HCT116 (cell line): ENCODE measurements around the gene TBC1D22B. TPM values are rescaled to one million over a fixed set of nuclear protein-coding genes. Genes with fewer than 3 reads are reported as not detected.

Source experiments
- ATAC-seq: fragments of 200-7000 bp; cut with Tn5 transposase; 2 replicates; pipeline ENCODE4 v1.9.1; 2020; ENCODE audit warnings: mild to moderate bottlenecking, moderate library complexity
- BruUV-seq: library from RNA; stranded (reverse); fragments of 400-500 nt; replicated peaks from 2 replicates; lab custom pipeline; 2021; lab: Mats Ljungman, UMichigan
- CTCF ChIA-PET: fragments of 300-600 bp; sonication (Branson Sonifier 250); formaldehyde crosslinking; loops from one replicate; lab custom pipeline; 2021; ENCODE audit warnings: antibody characterized with exemption; lab: Charles Lee
- POLR2A ChIA-PET: fragments of 300-600, 350-600 bp; sonication (Branson Sonifier 250); formaldehyde crosslinking; loops from one replicate; lab custom pipeline; 2021; ENCODE audit warnings: antibody characterized with exemption; lab: Charles Lee
- RAD21 ChIA-PET, 2 experiments: fragments of 300-600 bp; sonication (Branson Sonifier 250); formaldehyde crosslinking; loops; one replicate each; lab custom pipeline; 2023; ENCODE audit warnings: low total read pairs in 2 of 2; ENCODE audit not compliant: uncharacterized antibody in 2 of 2, unreplicated experiment in 2 of 2, low non-redundant PET in 1 of 2; lab: Charles Lee
- DNase-seq: peaks from one replicate; pipeline ENCODE4 v3.0.0-alpha.2; 2010; ENCODE audit warnings: low read depth, low spot score
- H2AFZ ChIP-seq: fragments of 200-600 bp; shearing (Covaris generic), sonication (generic); 2 replicates; pipeline ENCODE4 v1.6.1; 2017; ENCODE audit warnings: low read depth, mixed run types, mixed read lengths, antibody characterized with exemption, low read length; ENCODE audit not compliant: poor library complexity, severe bottlenecking
- H3K27ac ChIP-seq: 2 replicates; pipeline ENCODE4 v1.5.1; 2012; ENCODE audit warnings: low read depth, low read length
- H3K27me3 ChIP-seq: fragments of 200-600 bp; sonication (generic); 2 replicates; pipeline ENCODE4 v1.6.1; 2016; ENCODE audit warnings: mixed run types, low read length, mixed read lengths; ENCODE audit not compliant: insufficient read depth
- H3K36me3 ChIP-seq, 2 experiments: fragments of 200-500 bp in 1 of 2; fragments of 200-600 bp in 1 of 2; sonication (Bioruptor generic) in 1 of 2; sonication (generic) in 1 of 2; 2 replicates each; pipeline versions ENCODE4 v1.5.1 to v1.6.1; 2014 to 2016; ENCODE audit warnings: low read length in 2 of 2, inconsistent platforms in 1 of 2, mixed read lengths in 1 of 2, mixed run types in 1 of 2; ENCODE audit not compliant: insufficient read depth in 2 of 2, control insufficient read depth in 1 of 2
- H3K4me1 ChIP-seq, 2 experiments: fragments of 200-600 bp in 1 of 2; sonication (generic) in 1 of 2; 2 replicates each; pipeline versions ENCODE4 v1.5.1 to v1.6.1; 2012 to 2017; ENCODE audit warnings: low read length in 2 of 2, inconsistent platforms in 1 of 2, mild to moderate bottlenecking in 1 of 2, mixed read lengths in 1 of 2, mixed run types in 1 of 2, moderate library complexity in 1 of 2; ENCODE audit not compliant: insufficient read depth in 2 of 2, control insufficient read depth in 1 of 2
- H3K4me2 ChIP-seq: fragments of 200-600 bp; sonication (generic); 2 replicates; pipeline ENCODE4 v1.6.1; 2017; ENCODE audit warnings: mixed run types, low read length, mixed read lengths
- H3K4me3 ChIP-seq, 2 experiments: fragments of 200-600 bp in 1 of 2; sonication (generic) in 1 of 2; replicated peaks in 1 of 2; 2 replicates each; pipeline ENCODE4 v1.5.1; 2011 to 2016; ENCODE audit warnings: low read length in 2 of 2, control low read depth in 1 of 2, low read depth in 1 of 2, mild to moderate bottlenecking in 1 of 2, mixed read lengths in 1 of 2, mixed run types in 1 of 2
- H3K79me2 ChIP-seq: fragments of 200-600 bp; sonication (generic); 2 replicates; pipeline ENCODE4 v1.6.1; 2017; ENCODE audit warnings: mild to moderate bottlenecking, mixed run types, low read length, moderate library complexity, mixed read lengths; ENCODE audit not compliant: insufficient read depth
- H3K9ac ChIP-seq: fragments of 200-600 bp; sonication (generic); 2 replicates; pipeline ENCODE4 v1.6.1; 2016; ENCODE audit warnings: low read length, mixed read lengths
- H3K9me2 ChIP-seq: fragments of 200-600 bp; sonication (generic), shearing (Covaris generic); 2 replicates; pipeline ENCODE4 v1.6.1; 2017; ENCODE audit warnings: mixed run types, mild to moderate bottlenecking, moderate library complexity; ENCODE audit not compliant: insufficient read depth
- H3K9me3 ChIP-seq, 2 experiments: fragments of 200-500 bp in 1 of 2; fragments of 200-600 bp in 1 of 2; sonication (Bioruptor generic) in 1 of 2; sonication (generic) in 1 of 2; 2 replicates each; pipeline ENCODE4 v1.6.1; 2014 to 2017; ENCODE audit warnings: low read length in 2 of 2, mixed read lengths in 2 of 2, inconsistent platforms in 1 of 2, low read depth in 1 of 2, mild to moderate bottlenecking in 1 of 2, mixed run types in 1 of 2, moderate library complexity in 1 of 2; ENCODE audit not compliant: control insufficient read depth in 1 of 2, insufficient read depth in 1 of 2
- H4K20me1 ChIP-seq: fragments of 200-600 bp; sonication (generic), shearing (Covaris generic); 2 replicates; pipeline ENCODE4 v1.6.1; 2017; ENCODE audit warnings: mixed run types, mild to moderate bottlenecking, moderate library complexity; ENCODE audit not compliant: insufficient read depth
- CBX3 ChIP-seq: IDR thresholded peaks from 2 replicates; pipeline ENCODE4 v1.6.1; 2012; ENCODE audit warnings: low read depth
- EGR1 ChIP-seq: IDR thresholded peaks from 2 replicates; pipeline ENCODE4 v1.6.1; 2012; ENCODE audit warnings: low read depth
- EZH2phosphoT487 ChIP-seq: fragments of 200-600 bp; IDR thresholded peaks from 2 replicates; pipeline ENCODE4 v1.6.1; 2018; ENCODE audit warnings: antibody characterized with exemption, borderline replicate concordance
- FOSL1 ChIP-seq: IDR thresholded peaks from 2 replicates; pipeline ENCODE4 v1.6.1; 2012; ENCODE audit warnings: low read depth
- JUND ChIP-seq: IDR thresholded peaks from 2 replicates; pipeline ENCODE4 v1.6.1; 2012
- POLR2A ChIP-seq: IDR thresholded peaks from 2 replicates; pipeline ENCODE4 v1.7.0; 2011; ENCODE audit warnings: borderline replicate concordance; ENCODE audit not compliant: insufficient read depth, insufficient read length; ENCODE audit errors: extremely low read depth
- POLR2AphosphoS5 ChIP-seq: IDR thresholded peaks from 2 replicates; pipeline ENCODE4 v1.6.1; 2011; ENCODE audit warnings: mild to moderate bottlenecking, low read depth, low read length, moderate library complexity
- RAD21 ChIP-seq: IDR thresholded peaks from 2 replicates; pipeline ENCODE4 v1.6.1; 2012; ENCODE audit warnings: low read depth, mild to moderate bottlenecking
- REST ChIP-seq: IDR thresholded peaks from 2 replicates; pipeline ENCODE4 v1.6.1; 2012; ENCODE audit warnings: low read depth
- SIN3A ChIP-seq: IDR thresholded peaks from 2 replicates; pipeline ENCODE4 v1.6.1; 2012; ENCODE audit warnings: low read depth
- TCF7L2 ChIP-seq: IDR thresholded peaks from 2 replicates; pipeline ENCODE4 v1.7.0; 2011; ENCODE audit warnings: borderline replicate concordance, inconsistent platforms; ENCODE audit not compliant: insufficient read depth, insufficient read length; ENCODE audit errors: extremely low read depth
- ZFX ChIP-seq: fragments of 450-650 bp; IDR thresholded peaks from 2 replicates; pipeline ENCODE4 v1.6.1; 2017
- ZNF274 ChIP-seq: fragments of 200-500 bp; sonication (Bioruptor generic); IDR thresholded peaks from 2 replicates; pipeline ENCODE4 v1.6.1; 2014; ENCODE audit warnings: mild to moderate bottlenecking, low read depth, low read length, inconsistent platforms
- intact Hi-C: fragments of 100-400 bp; cut with micrococcal nuclease; formaldehyde crosslinking; loops from 2 replicates; pipeline ENCODE4 v1.10.0; 2022
- total RNA-seq: library from RNA; stranded (reverse); gene quantifications from one replicate; pipeline ENCODE4 v1.2.1, GENCODE V29; 2021; ENCODE audit not compliant: unreplicated experiment
- TF ChIP-seq, protein P1 (sequence below): IDR thresholded peaks from 2 replicates; pipeline ENCODE4 v1.6.1; 2011; ENCODE audit warnings: mild to moderate bottlenecking, low read length, moderate library complexity; ENCODE audit not compliant: insufficient replicate concordance; ENCODE audit errors: extremely low read depth

Gene TBC1D22B
- total RNA-seq, 1 experiment from 2014 or later: 9.1 TPM

DNA sequence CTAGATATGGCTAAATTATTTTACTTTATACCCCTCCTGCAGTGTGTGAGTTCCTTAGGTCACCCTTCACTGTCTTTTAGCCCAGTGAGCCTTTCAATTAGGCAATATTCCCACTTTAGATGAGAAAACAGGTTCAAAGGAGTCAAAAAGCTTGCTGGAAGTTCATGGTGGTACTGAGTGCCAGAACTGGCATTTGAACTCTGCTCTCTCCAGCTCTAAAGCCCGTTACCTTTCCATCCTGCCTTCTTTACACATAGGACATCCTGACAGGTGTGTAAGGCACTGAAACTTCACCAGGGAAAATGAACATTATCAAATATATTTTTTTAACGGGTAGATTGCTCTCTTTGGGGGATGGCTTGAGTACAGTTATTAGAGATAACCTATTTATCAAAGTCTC is 11.5 kb downstream of the TBC1D22B start:
- Histone ChIP-seq H3K27ac (no peak overlapping the region), H3K36me3 (peaks cover 9 to 10% of the 10 kb centered on the region in 2 experiments; a peak in 2 of 4 replicates), H3K27me3 (no peaks in the 10 kb centered on the region), H3K9me2 (no peaks in the 10 kb centered on the region), H2AFZ (no peak overlapping the region), H4K20me1 (no peaks in the 10 kb centered on the region), H3K4me3 (no peak overlapping the region), H3K79me2 (peaks cover 41% of the 10 kb centered on the region), H3K4me2 (no peak overlapping the region), H3K9ac (no peak overlapping the region), H3K9me3 (no peaks in the 10 kb centered on the region), H3K4me1 (no peaks in the 10 kb centered on the region)
- CTCF ChIA-PET: no interaction called here
- intact Hi-C loops: no loop called here
- POLR2A ChIA-PET: no interaction called here
- no peak for ATAC-seq
- no TSS peak for BruUV-seq
- no peak for DNase-seq
- RAD21 ChIA-PET: no interaction called here
- TF ChIP-seq JUND (no peak), FOSL1 (no peak), ZFX (no peak), RAD21 (no peak)
- TF ChIP-seq, protein P1, sequence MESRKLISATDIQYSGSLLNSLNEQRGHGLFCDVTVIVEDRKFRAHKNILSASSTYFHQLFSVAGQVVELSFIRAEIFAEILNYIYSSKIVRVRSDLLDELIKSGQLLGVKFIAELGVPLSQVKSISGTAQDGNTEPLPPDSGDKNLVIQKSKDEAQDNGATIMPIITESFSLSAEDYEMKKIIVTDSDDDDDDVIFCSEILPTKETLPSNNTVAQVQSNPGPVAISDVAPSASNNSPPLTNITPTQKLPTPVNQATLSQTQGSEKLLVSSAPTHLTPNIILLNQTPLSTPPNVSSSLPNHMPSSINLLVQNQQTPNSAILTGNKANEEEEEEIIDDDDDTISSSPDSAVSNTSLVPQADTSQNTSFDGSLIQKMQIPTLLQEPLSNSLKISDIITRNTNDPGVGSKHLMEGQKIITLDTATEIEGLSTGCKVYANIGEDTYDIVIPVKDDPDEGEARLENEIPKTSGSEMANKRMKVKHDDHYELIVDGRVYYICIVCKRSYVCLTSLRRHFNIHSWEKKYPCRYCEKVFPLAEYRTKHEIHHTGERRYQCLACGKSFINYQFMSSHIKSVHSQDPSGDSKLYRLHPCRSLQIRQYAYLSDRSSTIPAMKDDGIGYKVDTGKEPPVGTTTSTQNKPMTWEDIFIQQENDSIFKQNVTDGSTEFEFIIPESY: no peak

DNA sequence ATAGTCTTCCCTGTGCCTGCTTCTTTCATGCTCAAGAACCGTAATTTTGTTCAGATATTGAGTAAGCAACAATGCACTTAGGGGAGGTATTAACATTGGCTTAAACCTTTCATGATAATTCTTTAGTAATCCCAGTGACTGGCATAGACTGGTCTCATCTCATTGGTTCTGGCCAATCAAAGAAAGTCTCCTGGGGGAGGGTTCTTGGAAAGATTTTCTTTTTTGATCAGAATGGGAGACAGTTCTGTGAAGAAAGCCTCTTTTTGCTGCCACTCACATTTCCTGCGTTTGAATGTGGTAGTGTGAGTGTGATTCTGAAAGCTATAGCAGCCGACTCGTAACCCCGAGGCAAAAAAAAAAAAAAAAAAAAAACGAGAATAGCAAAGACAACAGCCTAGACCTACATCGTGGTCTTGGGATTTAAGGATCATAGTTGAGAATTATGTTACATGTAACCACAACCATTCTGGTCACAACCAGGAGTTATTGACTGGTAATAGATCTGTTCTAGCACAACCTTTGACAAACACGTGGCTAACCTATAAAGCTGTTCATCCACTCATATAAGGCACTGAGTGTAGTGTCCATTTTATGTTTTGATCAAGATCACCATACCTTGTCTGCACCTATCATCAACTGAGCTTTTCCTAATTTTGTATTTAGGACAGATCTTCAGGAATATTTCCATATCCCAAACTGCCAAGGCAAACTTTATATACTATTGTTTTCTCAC is 15.4 kb downstream of the TBC1D22B start:
- intact Hi-C loops: no loop called here
- Histone ChIP-seq H3K9me2 (no peaks in the 10 kb centered on the region), H2AFZ (no peak overlapping the region), H3K79me2 (peaks cover 36% of the 10 kb centered on the region), H3K9me3 (no peaks in the 10 kb centered on the region), H3K4me1 (no peaks in the 10 kb centered on the region), H3K9ac (no peak overlapping the region), H3K4me2 (no peak overlapping the region), H3K36me3 (peaks cover 9 to 10% of the 10 kb centered on the region in 2 experiments; a peak in 2 of 4 replicates), H4K20me1 (no peaks in the 10 kb centered on the region), H3K27me3 (no peaks in the 10 kb centered on the region), H3K4me3 (no peak overlapping the region), H3K27ac (no peak overlapping the region)
- ChIA-PET POLR2A (interaction anchor here (0.5 kb wide), 1 partner anchor 32 kb away, joined by 3 read pairs; no protein-coding TSS in a partner anchor), CTCF (no interaction called here), RAD21 (interaction anchor here in 1 of 2 experiments (0.7 kb wide), 1 partner anchor 51 kb away, joined by 3 read pairs; no protein-coding TSS in a partner anchor)
- DNase-seq (no peak), ATAC-seq (no peak)
- no TSS peak for BruUV-seq
- no peak for TF ChIP-seq EGR1
- no peak for TF ChIP-seq ZNF274
- TF ChIP-seq SIN3A: no peak
- no peak for TF ChIP-seq CBX3
- no peak for TF ChIP-seq POLR2A
- TF ChIP-seq TCF7L2: no peak
- TF ChIP-seq POLR2AphosphoS5: no peak
- no peak for TF ChIP-seq EZH2phosphoT487
- TF ChIP-seq REST: no peak
- TF ChIP-seq ZFX: no peak
